NCI-H446 (cell line): Measurements from ENCODE around the gene SH2B2.
"Not testable (repeated sequence)": the region's sequence is repeated elsewhere in the genome, so short reads cannot be mapped to it uniquely, and the experiment has no call there.

Experiments
- DNase-seq, 2 experiments: peaks; one replicate each; lab custom pipeline; 2025; lab: John Stamatoyannopoulos, UW

The SH2B2 gene

GRCh38 chr7:102306916-102307677 is 20.4 kb downstream of the SH2B2 start:
- DNase-seq = no peak

DNA sequence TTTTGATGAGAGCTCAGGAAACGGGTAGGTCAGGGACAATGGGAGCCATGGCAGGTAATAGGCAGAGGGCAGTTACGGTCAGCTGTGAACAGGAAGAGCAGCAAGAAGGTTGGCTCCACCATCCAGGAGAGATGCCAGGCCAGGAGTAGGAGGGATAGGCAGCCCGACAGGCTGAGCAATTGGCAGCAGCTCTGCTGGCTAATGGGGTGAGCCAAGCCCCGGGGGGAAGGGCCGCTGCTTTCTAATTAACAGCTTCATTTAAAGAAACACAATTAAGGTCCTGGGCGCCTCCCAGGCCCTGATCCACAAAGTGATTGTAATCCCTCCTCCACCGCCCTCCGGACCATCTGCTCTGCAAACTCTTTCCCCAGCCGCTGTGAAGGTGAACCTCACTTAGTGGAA is 23.7 kb downstream of the SH2B2 start:
- DNase-seq = peak in 1 of 2 experiments; percentile 51

DNA sequence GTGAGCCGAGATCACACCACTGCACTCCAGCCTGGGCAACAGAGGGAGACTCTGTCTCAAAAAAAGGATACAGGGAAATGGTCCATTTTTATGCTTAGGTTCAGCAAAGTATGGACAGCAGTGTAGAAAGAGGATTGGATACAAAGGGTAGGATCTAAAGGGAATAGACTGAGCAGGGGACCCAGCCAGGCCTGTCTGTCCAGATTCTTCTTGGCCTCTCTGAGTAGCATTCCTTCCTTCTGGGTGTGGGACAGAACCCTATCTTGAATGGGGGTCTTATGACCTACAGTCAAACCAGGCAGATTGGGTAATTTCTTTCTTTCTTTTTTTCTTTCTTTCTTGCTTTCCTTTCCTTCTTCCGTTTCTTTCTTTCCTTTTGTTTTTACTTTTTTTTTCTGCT is 25.6 kb downstream of the SH2B2 start:
- DNase-seq = no peak

- no peak for DNase-seq
These were observed 27.5 kb downstream of the SH2B2 start for GRCh38 chr7:102313997-102314780.

DNA sequence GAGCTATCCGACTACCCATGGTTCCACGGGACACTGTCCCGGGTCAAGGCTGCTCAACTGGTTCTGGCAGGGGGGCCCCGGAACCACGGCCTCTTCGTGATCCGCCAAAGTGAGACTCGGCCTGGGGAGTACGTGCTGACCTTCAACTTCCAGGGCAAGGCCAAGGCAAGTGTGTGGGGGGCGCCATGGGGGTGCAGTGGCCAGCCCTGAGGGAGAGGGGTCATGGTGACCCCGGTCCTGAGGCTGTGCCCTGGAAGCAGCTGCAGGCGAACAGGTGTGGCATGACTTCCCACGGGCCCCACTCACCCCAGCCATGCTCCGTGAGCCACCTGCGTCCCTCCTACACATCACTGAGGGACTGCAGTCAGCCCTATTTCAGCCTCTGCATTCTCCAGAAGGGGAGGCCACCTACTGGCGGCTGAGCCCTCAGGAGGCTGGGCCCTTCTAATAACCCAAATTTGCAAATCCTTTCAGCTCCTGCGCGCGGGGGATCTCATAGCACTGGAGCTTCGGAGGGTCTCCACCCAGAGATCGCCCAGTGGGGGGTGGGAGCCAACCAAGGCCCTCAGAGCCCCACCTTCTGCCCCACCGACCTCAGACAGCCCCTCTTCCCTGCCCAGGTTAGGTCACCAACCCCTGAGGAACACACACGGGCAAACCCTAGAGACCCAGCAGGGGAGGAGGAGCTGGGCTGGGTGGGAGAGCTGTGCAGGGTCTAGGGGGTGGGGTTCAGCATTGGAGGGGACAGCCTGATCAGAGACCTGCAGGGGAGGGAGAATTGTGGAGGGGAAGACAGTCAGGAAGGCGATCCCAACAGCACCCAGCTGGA is 30.8 kb downstream of the SH2B2 start:
- no peak for DNase-seq

GRCh38 chr7:102318482-102318971 is 31.9 kb downstream of the SH2B2 start:
- DNase-seq = no peak

DNA sequence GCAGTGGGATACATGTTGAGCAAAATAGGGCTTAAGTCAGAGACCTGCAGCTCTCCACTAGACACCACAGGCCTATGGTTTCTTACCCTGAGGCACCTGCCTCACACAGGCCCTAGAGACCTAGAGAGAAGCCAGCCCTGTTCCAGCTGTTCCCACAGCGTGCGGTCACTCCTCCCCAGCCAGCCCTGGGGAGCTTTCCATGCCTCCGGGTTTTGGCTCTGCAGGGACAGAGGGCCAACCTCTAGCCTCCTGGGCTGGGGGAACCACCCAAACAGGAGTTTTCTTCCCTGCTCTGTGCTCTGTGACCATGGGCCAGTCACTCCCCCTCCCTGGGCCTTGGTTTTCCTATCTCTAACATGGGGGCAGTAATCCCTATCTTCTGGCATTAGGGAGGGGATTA is 33.0 kb downstream of the SH2B2 start:
- no peak for DNase-seq

GRCh38 chr7:102320181-102320580 is 33.5 kb downstream of the SH2B2 start:
- DNase-seq = no peak

DNA sequence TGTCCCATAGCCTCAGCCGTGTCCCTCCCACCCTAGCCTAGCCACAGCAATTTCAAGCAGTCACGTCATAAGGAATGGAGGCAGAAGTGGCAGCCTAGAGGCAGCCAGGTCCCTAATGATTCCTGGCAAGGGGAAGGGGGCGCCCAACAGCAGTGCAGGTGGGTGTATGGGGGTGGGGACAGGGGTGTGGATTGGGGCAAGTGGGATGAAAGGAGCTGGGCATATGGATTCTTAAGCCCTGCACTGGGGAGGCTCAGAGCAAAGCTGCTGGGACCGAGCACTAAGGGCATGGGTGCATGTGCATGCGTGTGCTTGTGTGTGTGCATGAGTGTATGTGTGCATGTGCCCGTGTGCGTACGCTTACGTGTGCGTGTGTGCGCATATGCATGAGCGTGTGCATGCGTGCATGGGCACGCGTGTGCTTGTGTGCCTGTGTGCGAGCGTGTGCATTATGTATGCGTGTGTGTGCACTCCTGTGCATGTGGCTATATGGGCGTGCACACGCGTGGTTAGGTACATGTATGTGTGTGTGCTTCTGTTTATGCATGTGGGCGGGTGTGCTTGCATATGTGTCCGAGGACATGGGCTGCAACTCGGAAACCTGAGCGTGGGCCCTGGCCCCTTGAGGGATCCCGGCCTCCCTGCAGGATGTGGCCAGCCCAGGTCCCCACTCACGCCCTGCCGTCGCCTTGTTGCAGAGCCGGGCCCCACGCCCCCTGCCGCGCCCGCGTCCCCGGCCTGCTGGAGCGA is 34.1 kb downstream of the SH2B2 start:
- no peak for DNase-seq

DNA sequence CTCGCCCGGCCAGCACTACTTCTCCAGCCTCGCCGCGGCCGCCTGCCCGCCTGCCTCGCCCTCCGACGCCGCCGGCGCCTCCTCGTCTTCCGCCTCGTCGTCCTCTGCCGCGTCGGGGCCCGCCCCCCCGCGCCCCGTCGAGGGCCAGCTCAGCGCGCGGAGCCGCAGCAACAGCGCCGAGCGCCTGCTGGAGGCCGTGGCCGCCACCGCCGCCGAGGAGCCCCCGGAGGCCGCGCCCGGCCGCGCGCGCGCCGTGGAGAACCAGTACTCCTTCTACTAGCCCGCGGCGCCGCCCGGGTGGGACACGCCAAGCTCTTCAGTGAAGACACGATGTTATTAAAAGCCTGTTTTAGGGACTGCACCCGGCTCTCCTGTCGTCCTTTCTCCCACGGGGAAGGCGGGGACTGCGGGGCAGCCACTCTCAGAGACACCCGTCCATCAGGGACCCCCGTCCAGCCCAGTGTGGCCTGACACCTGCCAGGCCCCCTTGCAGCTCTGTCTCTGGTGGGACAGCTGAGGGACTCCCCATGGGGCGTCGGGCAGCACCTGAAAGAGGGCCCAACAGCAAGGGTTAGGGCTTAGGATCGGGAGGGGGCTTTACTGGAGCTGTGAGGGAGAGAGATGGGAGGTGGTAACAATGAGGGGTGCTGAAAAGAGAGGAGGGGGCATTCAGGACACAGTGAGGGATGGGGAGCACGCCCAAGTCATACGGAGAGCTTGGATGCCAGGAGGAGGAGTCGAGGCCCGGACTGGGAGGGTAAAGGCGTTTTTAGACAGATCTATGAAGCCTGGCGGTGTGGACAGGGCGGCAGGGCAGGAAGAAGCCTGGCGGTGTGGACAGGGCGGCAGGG is 34.9 kb downstream of the SH2B2 start:
- no peak for DNase-seq

DNA sequence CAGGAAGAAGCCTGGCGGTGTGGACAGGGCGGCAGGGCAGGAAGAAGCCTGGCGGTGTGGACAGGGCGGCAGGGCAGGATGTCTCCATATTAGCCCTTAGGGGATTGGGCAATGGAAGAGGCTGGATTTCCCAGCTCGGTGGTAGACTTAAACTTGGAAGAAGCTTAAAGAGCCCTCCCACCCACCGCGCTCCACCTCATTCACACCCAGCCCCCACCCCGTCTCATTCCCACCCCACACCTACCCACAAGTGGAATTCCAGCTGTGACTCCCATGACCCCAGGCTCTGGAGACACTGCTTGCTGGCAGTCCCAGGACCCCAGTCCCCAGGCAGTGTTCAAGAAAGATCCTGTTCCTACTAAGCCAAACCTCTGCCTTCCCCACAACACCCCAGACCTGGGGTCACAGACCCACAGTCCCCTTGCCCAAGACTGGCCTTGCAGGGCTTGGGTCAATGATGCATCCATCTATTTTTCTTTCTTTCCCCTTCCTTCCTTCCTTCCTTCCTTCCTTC is 35.6 kb downstream of the SH2B2 start:
- no peak for DNase-seq

GRCh38 chr7:102323914-102324195 is 37.2 kb downstream of the SH2B2 start:
- DNase-seq = no peak

- not testable (repeated sequence) for DNase-seq
These were observed 38.4 kb downstream of the SH2B2 start for GRCh38 chr7:102325106-102325505.

DNA sequence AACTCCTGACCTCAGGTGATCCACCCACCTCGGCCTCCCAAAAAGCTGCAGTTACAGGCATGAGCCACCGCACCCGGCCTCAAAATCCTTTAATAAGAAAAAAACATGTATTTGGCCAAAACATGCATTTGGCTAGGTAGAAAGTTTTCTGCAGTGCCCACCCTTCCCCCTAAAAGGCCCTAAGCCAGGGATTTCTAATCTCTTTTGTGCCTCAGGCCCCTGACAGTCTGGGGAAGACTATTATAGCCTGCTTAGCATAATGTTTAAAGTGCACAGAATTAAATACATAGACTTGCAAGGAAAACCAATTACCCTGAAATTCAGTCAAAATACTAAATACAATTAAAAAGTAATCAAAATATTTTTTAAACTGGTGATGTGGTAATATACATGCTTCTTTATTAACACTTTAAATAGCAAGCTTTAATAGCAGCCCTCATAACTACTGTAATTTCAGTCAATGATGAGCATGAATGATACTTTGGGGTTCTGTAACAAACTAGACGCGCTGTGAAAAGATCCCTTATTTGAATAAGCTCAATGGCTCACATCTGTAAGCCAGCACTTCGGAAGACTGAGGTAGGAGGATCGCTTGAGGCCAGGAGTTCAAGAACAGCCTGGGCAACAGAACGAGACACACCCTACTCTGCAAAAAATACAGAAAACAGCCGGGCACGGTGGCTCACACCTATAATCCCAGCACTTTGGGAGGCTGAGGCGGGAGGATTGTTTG is 39.7 kb downstream of the SH2B2 start:
- DNase-seq = no peak

GRCh38 chr7:102327183-102327582 is 40.5 kb downstream of the SH2B2 start:
- not testable (repeated sequence) for DNase-seq

- not testable (repeated sequence) for DNase-seq
These were observed 42.2 kb downstream of the SH2B2 start for GRCh38 chr7:102328863-102329262.

GRCh38 chr7:102329366-102329765 is 42.7 kb downstream of the SH2B2 start:
- DNase-seq = not testable (repeated sequence)

DNA sequence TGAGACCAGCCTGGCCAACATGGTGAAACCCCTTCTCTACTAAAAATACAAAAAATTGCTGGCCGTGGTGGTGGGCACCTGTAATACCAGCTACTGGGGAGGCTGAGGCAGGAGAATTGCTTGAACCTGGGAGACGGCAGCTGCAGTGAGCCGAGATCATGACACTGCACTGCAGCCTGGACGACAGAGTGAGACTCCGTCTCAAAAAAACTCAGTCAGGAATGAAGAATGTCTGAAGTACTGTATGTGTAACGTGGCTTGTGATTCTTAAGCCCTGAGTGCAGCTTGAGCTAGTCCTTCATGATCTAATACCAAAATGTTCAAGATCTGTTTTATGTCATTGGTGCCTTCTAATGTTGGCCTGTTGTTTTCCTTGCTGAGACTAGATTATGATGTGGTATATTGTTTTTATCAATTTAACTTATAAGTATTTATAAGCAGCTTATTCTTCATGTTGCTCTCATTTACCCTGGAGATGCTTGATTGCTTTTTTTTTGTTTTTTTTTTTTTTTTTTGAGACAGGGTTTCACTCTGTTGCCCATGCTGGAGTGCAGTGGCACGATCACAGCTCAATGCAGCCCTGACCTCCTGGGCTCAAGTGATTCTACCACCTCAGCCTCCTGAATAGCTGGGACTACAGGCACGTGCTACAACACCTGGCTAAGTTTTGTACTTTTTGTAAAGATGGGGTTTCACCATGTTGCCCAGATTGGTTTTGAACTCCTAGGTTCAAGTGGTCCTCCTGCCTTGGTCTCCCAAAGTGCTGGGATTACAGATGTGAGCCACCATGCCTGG is 44.2 kb downstream of the SH2B2 start:
- not testable (repeated sequence) for DNase-seq

DNA sequence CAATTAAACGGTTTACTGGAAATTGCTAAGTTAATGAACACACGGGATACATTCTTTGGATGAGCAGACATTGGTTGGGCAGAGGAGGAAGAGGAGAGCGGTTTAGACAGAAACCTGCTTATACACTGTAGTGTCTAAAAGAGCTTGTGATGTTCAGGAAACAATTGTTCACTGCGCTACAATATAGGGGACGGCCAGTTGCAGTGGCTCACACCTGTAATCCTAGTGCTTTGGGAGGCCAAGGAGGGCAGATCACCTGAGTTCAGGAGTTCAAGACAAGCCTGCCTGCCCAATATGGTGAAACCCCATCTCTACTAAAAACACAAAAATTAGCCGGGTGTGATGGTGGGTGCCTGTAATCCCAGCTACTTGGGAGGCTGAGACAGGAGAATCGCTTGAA is 48.9 kb downstream of the SH2B2 start:
- DNase-seq = not testable (repeated sequence)
